Keratinocyte (primary cell): ENCODE data around the gene ATRNL1. TPM values are rescaled to one million over a fixed set of nuclear protein-coding genes. Genes with fewer than 3 reads are reported as not detected.

ENCODE experiments used
- DNase-seq: peaks from one replicate; pipeline ENCODE4 v3.0.0-alpha.2; 2011; ENCODE audit warnings: low read depth, missing footprints, low spot score
- FAIRE-seq: peaks from 2 replicates; lab custom pipeline; 2011; peaks lifted over from hg19 to GRCh38; lab: Jason Lieb, UNC
- H2AFZ ChIP-seq: 2 replicates; pipeline ENCODE4 v1.6.0; 2012; ENCODE audit warnings: low read length, control low read depth, inconsistent platforms; ENCODE audit not compliant: control insufficient read depth
- H3K27ac ChIP-seq: 2 replicates; pipeline ENCODE4 v1.5.1; 2011; ENCODE audit warnings: low read length; ENCODE audit not compliant: control insufficient read depth, insufficient read depth
- H3K27me3 ChIP-seq: 3 replicates; pipeline ENCODE4 v1.6.0; 2011; ENCODE audit warnings: low read length; ENCODE audit not compliant: control insufficient read depth, insufficient read depth; ENCODE audit errors: extremely low read depth
- H3K36me3 ChIP-seq, 2 experiments: 2 replicates in 1 of 2; 3 replicates in 1 of 2; pipeline ENCODE4 v1.5.1; 2011; ENCODE audit warnings: low read length in 2 of 2, mild to moderate bottlenecking in 1 of 2; ENCODE audit not compliant: control insufficient read depth in 2 of 2, insufficient read depth in 2 of 2; ENCODE audit errors: extremely low read depth in 1 of 2
- H3K4me1 ChIP-seq: 3 replicates; pipeline ENCODE4 v1.5.1; 2011; ENCODE audit warnings: low read length; ENCODE audit not compliant: control insufficient read depth, insufficient read depth; ENCODE audit errors: extremely low read depth
- H3K4me2 ChIP-seq: 3 replicates; pipeline ENCODE4 v1.6.0; 2011; ENCODE audit warnings: low read depth, low read length; ENCODE audit not compliant: control insufficient read depth, insufficient read depth; ENCODE audit errors: extremely low read depth
- H3K4me3 ChIP-seq, 3 experiments: fragments of 200-600 bp in 1 of 3; sonication (generic) in 1 of 3; 2 replicates in 2 of 3; 3 replicates in 1 of 3; pipeline ENCODE4 v1.5.1; 2011 to 2016; ENCODE audit warnings: low read length in 3 of 3, mild to moderate bottlenecking in 3 of 3, control low read depth in 2 of 3, inconsistent platforms in 1 of 3, low read depth in 1 of 3, mixed read lengths in 1 of 3, mixed run types in 1 of 3, moderate library complexity in 1 of 3; ENCODE audit not compliant: control insufficient read depth in 2 of 3, insufficient read depth in 2 of 3; ENCODE audit errors: extremely low read depth in 1 of 3
- H3K79me2 ChIP-seq: 2 replicates; pipeline ENCODE4 v1.6.0; 2012; ENCODE audit warnings: low read length; ENCODE audit not compliant: control insufficient read depth, insufficient read depth
- H3K9ac ChIP-seq: 3 replicates; pipeline ENCODE4 v1.6.0; 2011; ENCODE audit warnings: low read length; ENCODE audit not compliant: control insufficient read depth, insufficient read depth; ENCODE audit errors: extremely low read depth
- H3K9me1 ChIP-seq: 3 replicates; pipeline ENCODE4 v1.6.0; 2011; ENCODE audit warnings: low read length; ENCODE audit not compliant: control insufficient read depth, insufficient read depth; ENCODE audit errors: extremely low read depth
- H3K9me3 ChIP-seq: 2 replicates; pipeline ENCODE4 v1.5.1; 2012; ENCODE audit warnings: low read depth, low read length; ENCODE audit not compliant: control insufficient read depth
- H4K20me1 ChIP-seq: 3 replicates; pipeline ENCODE4 v1.6.0; 2011; ENCODE audit warnings: low read length; ENCODE audit not compliant: control insufficient read depth, insufficient read depth; ENCODE audit errors: extremely low read depth
- EZH2 ChIP-seq: IDR thresholded peaks from one replicate; pipeline ENCODE4 v1.6.1; 2012; ENCODE audit warnings: inconsistent platforms, mild to moderate bottlenecking, low read length, moderate library complexity
- dilution Hi-C: fragments of 300-500 bp; cut with MboI; formaldehyde crosslinking; loops from one replicate; pipeline ENCODE4 v1.7.0; 2020; ENCODE audit warnings: low sequenced_read_pairs; ENCODE audit not compliant: extremely low pct_ligation_motif_present
- polyA plus RNA-seq, 5 experiments: library from polyadenylated mRNA; depleted of rRNA in 3 of 5; stranded (reverse) in 3 of 5; stranded (forward) in 1 of 5; unstranded in 1 of 5; fragments of >200 nt; gene quantifications; 1 replicate in 1 of 5; 2 replicates in 3 of 5; 3 replicates in 1 of 5; pipeline versions ENCODE4 v1.2.1 to v1.2.3, GENCODE V29; 2011 to 2012; ENCODE audit warnings: missing spikeins in 2 of 5, low read depth in 1 of 5, low replicate concordance in 1 of 5
- TF ChIP-seq, protein P1 (sequence below), 3 experiments: IDR thresholded peaks in 1 of 3; conservative IDR thresholded peaks in 1 of 3; optimal IDR thresholded peaks in 1 of 3; 2 replicates in 2 of 3; 3 replicates in 1 of 3; pipeline versions ENCODE3 to v1.5.1; 2011; ENCODE audit warnings: low read length in 3 of 3, mild to moderate bottlenecking in 3 of 3, moderate library complexity in 2 of 3, control low read depth in 1 of 3, inconsistent platforms in 1 of 3; ENCODE audit not compliant: insufficient read depth in 2 of 3; ENCODE audit errors: extremely low read depth in 1 of 3

Gene ATRNL1
- polyA plus RNA-seq, 1 donor (not counting 4 experiments of a cell fraction or from before 2014, with no cell fraction given): 0.07 TPM

- H3K27ac ChIP-seq: no peak overlapping the region
- no peaks in the 10 kb centered on the region for H3K79me2 ChIP-seq
- dilution Hi-C loops: no loop called here
- no peaks in the 10 kb centered on the region for H3K36me3 ChIP-seq
- DNase-seq: no peak
- no peak overlapping the region for H2AFZ ChIP-seq
- no peak overlapping the region for H3K4me3 ChIP-seq
- no peak for FAIRE-seq
- no peak overlapping the region for H3K4me2 ChIP-seq
- no peaks in the 10 kb centered on the region for H3K9me1 ChIP-seq
- H3K9me3 ChIP-seq: no peaks in the 10 kb centered on the region
- no peak overlapping the region for H3K9ac ChIP-seq
- no peaks in the 10 kb centered on the region for H4K20me1 ChIP-seq
- peaks cover 5% of the 10 kb centered on the region for H3K4me1 ChIP-seq
- H3K27me3 ChIP-seq: no peaks in the 10 kb centered on the region
- no peak for TF ChIP-seq EZH2
- TF ChIP-seq, protein P1, sequence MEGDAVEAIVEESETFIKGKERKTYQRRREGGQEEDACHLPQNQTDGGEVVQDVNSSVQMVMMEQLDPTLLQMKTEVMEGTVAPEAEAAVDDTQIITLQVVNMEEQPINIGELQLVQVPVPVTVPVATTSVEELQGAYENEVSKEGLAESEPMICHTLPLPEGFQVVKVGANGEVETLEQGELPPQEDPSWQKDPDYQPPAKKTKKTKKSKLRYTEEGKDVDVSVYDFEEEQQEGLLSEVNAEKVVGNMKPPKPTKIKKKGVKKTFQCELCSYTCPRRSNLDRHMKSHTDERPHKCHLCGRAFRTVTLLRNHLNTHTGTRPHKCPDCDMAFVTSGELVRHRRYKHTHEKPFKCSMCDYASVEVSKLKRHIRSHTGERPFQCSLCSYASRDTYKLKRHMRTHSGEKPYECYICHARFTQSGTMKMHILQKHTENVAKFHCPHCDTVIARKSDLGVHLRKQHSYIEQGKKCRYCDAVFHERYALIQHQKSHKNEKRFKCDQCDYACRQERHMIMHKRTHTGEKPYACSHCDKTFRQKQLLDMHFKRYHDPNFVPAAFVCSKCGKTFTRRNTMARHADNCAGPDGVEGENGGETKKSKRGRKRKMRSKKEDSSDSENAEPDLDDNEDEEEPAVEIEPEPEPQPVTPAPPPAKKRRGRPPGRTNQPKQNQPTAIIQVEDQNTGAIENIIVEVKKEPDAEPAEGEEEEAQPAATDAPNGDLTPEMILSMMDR (optimal IDR thresholded peaks at IDR 0.05 in 1 of 3, IDR thresholded peaks at IDR 0.05 in 1 of 3, conservative IDR thresholded peaks at IDR 0.05 in 1 of 3; ENCODE audit: extremely low read depth in 1 of 3, insufficient read depth in 2 of 3, low read length in 3 of 3): no peak
Observed at GRCh38 chr10:115882021-115882420, 788.9 kb downstream of the ATRNL1 start.

- no peaks in the 10 kb centered on the region for H3K27me3 ChIP-seq
- no peaks in the 10 kb centered on the region for H4K20me1 ChIP-seq
- H2AFZ ChIP-seq: no peak overlapping the region
- H3K79me2 ChIP-seq: no peaks in the 10 kb centered on the region
- H3K9ac ChIP-seq: no peak overlapping the region
- no peaks in the 10 kb centered on the region for H3K36me3 ChIP-seq
- no peaks in the 10 kb centered on the region for H3K9me1 ChIP-seq
- dilution Hi-C loops: no loop called here
- H3K27ac ChIP-seq: no peak overlapping the region
- DNase-seq: no peak
- no peak overlapping the region for H3K4me3 ChIP-seq
- no peak for FAIRE-seq
- TF ChIP-seq EZH2: no peak
- TF ChIP-seq, protein P1 (optimal IDR thresholded peaks at IDR 0.05 in 1 of 3, IDR thresholded peaks at IDR 0.05 in 1 of 3, conservative IDR thresholded peaks at IDR 0.05 in 1 of 3; ENCODE audit: extremely low read depth in 1 of 3, insufficient read depth in 2 of 3, low read length in 3 of 3): no peak
- H3K4me2 ChIP-seq: no peak overlapping the region
- H3K9me3 ChIP-seq: no peaks in the 10 kb centered on the region
- peaks cover 5% of the 10 kb centered on the region for H3K4me1 ChIP-seq
Observed at GRCh38 chr10:115883372-115883771, 790.2 kb downstream of the ATRNL1 start.
